Aorta (tissue), 5 donors: Measurements from ENCODE around the gene UBE3A. TPM values are rescaled to one million over a fixed set of nuclear protein-coding genes. Genes with fewer than 3 reads are reported as not detected.

Experiments
- ATAC-seq: fragments of 200-7000 bp; cut with Tn5 transposase; one replicate; pipeline ENCODE4 v1.9.1; 2022; ENCODE audit warnings: moderate library complexity; ENCODE audit not compliant: low FRiP score
- DNase-seq, 2 donors: peaks; one replicate each; pipeline ENCODE4 v3.0.0-alpha.2; 2020
- H3K27ac ChIP-seq, 2 donors: one replicate each; pipeline ENCODE4 v1.5.1; 2013; ENCODE audit warnings: low read length in 2 of 2, mild to moderate bottlenecking in 2 of 2, moderate library complexity in 2 of 2, control low read depth in 1 of 2, inconsistent platforms in 1 of 2, low read depth in 1 of 2
- H3K27me3 ChIP-seq, 2 donors: one replicate each; pipeline ENCODE4 v1.6.1; 2013; ENCODE audit warnings: control low read depth in 1 of 2, low read length in 1 of 2, mild to moderate bottlenecking in 1 of 2, moderate library complexity in 1 of 2; ENCODE audit not compliant: insufficient read depth in 2 of 2, control insufficient read depth in 1 of 2
- H3K36me3 ChIP-seq, 2 donors: one replicate each; pipeline ENCODE4 v1.6.1; 2013; ENCODE audit warnings: control low read depth in 1 of 2, low read length in 1 of 2, mild to moderate bottlenecking in 1 of 2; ENCODE audit not compliant: insufficient read depth in 2 of 2, control insufficient read depth in 1 of 2
- H3K4me1 ChIP-seq, 2 donors: one replicate each; pipeline ENCODE4 v1.6.1; 2013; ENCODE audit warnings: low read length in 2 of 2, control low read depth in 1 of 2, mild to moderate bottlenecking in 1 of 2, moderate library complexity in 1 of 2; ENCODE audit not compliant: insufficient read depth in 2 of 2, control insufficient read depth in 1 of 2
- H3K4me3 ChIP-seq, 2 donors: one replicate each; pipeline ENCODE4 v1.5.1; 2013; ENCODE audit warnings: low read length in 2 of 2, control low read depth in 1 of 2, mild to moderate bottlenecking in 1 of 2
- H3K9me3 ChIP-seq: one replicate; pipeline ENCODE4 v1.6.1; 2013; ENCODE audit warnings: mild to moderate bottlenecking, low read length; ENCODE audit not compliant: control insufficient read depth
- WGBS, 2 donors: extraction: QIAGEN DNeasy Blood & Tissue Kit; methylation state at CpG; one replicate each; pipeline ENCODE4 v1.1.7; 2013; 5-methylcytosine and 5-hydroxymethylcytosine counted together
- intact Hi-C, 2 donors: fragments of 100-400 bp; cut with DNase I; formaldehyde crosslinking; loops; one replicate each; pipeline versions ENCODE4 v1.14.2 to v1.15.0; 2022
- polyA plus RNA-seq, 2 donors: library from polyadenylated mRNA; stranded (reverse); fragments of 200-250 nt; gene quantifications; one replicate each; pipeline ENCODE4 v1.2.3, GENCODE V29; 2013
- total RNA-seq, 2 donors: library from RNA; stranded (reverse); fragmentation: NEBNext Ultra II Directional; extraction: Animal tissue kit (Norgen Biotek cat#: 25700); gene quantifications; one replicate each; pipeline ENCODE4 v1.2.1, GENCODE V29; 2021
- donor health status: healthy with polysubstance abuse.
- donor health status: Bipolar disorder and iron deficiency.
- donor health status: DM: no; HTN: no; CAD: no.
- donor health status: DM: no; HTN: no; CAD: no.
- donor health status: DM: yes; HTN: yes; CAD: no.

UBE3A gene
- total and polyA plus RNA-seq, 4 donors, result 14.8 to 93.6 (median 61.0) TPM

GRCh38 chr15:25435474-25436243 is 3.2 kb downstream of the UBE3A start:
- peaks cover 3 to 7% of the 10 kb centered on the region in 2 donors for H3K4me1 ChIP-seq
- peak overlapping the region in 1 of 2 donors; percentile 11 for H3K4me3 ChIP-seq
- ATAC-seq (no peak), DNase-seq (no peak)
- H3K9me3 ChIP-seq, result no peaks in the 10 kb centered on the region
- no peak overlapping the region for H3K27ac ChIP-seq
- no peaks in the 10 kb centered on the region for H3K36me3 ChIP-seq
- H3K27me3 ChIP-seq, result no peaks in the 10 kb centered on the region
- intact Hi-C loops, result loop anchor here in 1 of 2 donors (5.0 to 10.0 kb wide), 3 partner anchors 73 to 301 kb away; no protein-coding TSS in a partner anchor
- WGBS, 2 donors, result 87 to 90% methylated on average over 5 of the region's 5 CpGs

- Histone ChIP-seq H3K9me3 (no peaks in the 10 kb centered on the region), H3K4me3 (no peak overlapping the region), H3K27me3 (no peaks in the 10 kb centered on the region), H3K4me1 (peaks cover 3 to 7% of the 10 kb centered on the region in 2 donors), H3K36me3 (no peaks in the 10 kb centered on the region), H3K27ac (no peak overlapping the region)
- intact Hi-C loops, result loop anchor here in 1 of 2 donors (10.0 kb wide), 1 partner anchor 298 kb away; no protein-coding TSS in a partner anchor
- DNase-seq (no peak), ATAC-seq (no peak)
- WGBS, 2 donors, result 66 to 69% methylated on average over 20 of the region's 20 CpGs
These were observed 5.5 kb downstream of the UBE3A start for GRCh38 chr15:25433118-25433865.

GRCh38 chr15:25431836-25432561 is 6.8 kb downstream of the UBE3A start:
- Histone ChIP-seq H3K27me3 (no peaks in the 10 kb centered on the region), H3K27ac (no peak overlapping the region), H3K4me1 (peaks cover 3 to 7% of the 10 kb centered on the region in 2 donors), H3K4me3 (no peak overlapping the region), H3K9me3 (no peaks in the 10 kb centered on the region), H3K36me3 (no peaks in the 10 kb centered on the region)
- DNase-seq (no peak), ATAC-seq (no peak)
- intact Hi-C loops, result loop anchor here in 1 of 2 donors (10.0 kb wide), 1 partner anchor 297 kb away; no protein-coding TSS in a partner anchor
- WGBS, 2 donors, result 49 to 53% methylated on average over 3 of the region's 3 CpGs

DNA sequence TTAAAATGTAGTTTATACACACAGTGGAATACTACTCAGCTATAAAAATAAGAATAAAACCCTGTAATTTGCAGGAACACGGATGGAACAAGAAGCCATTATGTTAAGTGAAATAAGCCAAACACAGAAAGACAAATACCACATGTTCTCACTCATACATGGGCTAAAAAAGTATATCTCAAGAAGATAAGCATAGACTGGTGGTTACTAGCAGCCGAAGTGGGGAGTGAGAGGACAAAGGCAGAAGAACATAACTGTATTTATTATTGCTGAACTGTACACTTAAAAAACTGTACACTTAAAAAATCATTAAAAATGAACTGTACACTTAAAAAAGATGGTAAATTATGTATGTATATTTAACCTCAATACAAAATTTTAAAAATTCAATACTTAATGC is 11.0 kb downstream of the UBE3A start:
- intact Hi-C loops, result no loop called here
- WGBS, 2 donors, result 43 to 47% methylated on average over 2 of the region's 2 CpGs
- peaks cover 2 to 3% of the 10 kb centered on the region in 2 donors for H3K4me1 ChIP-seq

DNA sequence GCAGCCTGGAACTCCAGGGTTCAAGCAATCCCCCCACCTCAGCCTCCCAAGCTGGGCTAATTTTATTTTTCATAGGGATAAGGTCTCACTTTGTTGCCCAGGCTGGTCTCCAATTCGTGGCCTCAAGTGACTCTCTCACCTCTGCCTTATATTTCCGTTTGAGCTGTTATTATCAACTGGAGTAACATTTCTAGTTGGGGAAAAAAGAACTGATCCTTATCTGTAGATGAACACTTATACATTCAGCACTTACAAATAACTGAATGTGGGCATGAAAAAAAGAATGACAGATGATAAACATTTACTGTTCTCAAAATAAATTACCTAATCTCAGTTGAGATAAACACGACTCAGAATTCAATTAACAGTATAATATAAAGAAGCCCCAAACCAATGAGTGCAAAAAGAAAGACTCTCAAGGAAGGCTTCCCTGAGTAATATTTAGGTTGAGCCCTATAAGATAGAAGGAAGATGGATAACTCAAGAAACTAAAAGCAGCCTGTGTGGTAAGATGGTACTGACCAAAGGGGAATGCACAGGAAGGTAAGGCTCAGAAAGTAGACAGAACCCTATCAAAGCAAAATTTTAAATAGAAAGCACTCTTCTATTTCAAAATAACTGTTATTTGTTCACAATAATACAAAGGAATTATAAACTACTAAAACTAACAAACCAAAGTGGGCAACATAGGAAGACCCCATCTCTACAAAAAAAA is 11.8 kb downstream of the UBE3A start:
- H3K27ac ChIP-seq, result no peak overlapping the region
- no peak overlapping the region for H3K4me3 ChIP-seq
- intact Hi-C loops, result no loop called here
- DNase-seq (no peak), ATAC-seq (no peak)
- peaks cover 2 to 3% of the 10 kb centered on the region in 2 donors for H3K4me1 ChIP-seq
- no peaks in the 10 kb centered on the region for H3K27me3 ChIP-seq
- no peaks in the 10 kb centered on the region for H3K36me3 ChIP-seq
- no peaks in the 10 kb centered on the region for H3K9me3 ChIP-seq
- 28 to 41% methylated on average over 3 of the region's 3 CpGs for WGBS, 2 donors

More for the DNA sequence above, 11.0 kb downstream of the UBE3A start:
- no peak overlapping the region for H3K27ac ChIP-seq
- H3K4me3 ChIP-seq, result no peak overlapping the region
- DNase-seq (no peak), ATAC-seq (no peak)
- no peaks in the 10 kb centered on the region for H3K9me3 ChIP-seq
- no peaks in the 10 kb centered on the region for H3K36me3 ChIP-seq
- no peaks in the 10 kb centered on the region for H3K27me3 ChIP-seq

- Histone ChIP-seq H3K36me3 (no peaks in the 10 kb centered on the region), H3K4me1 (peaks cover 2 to 3% of the 10 kb centered on the region in 2 donors), H3K27ac (no peak overlapping the region), H3K9me3 (no peaks in the 10 kb centered on the region), H3K27me3 (no peaks in the 10 kb centered on the region), H3K4me3 (no peak overlapping the region)
- DNase-seq, result no peak
- intact Hi-C loops, result no loop called here
- 89 to 97% methylated on average over 1 of the region's 1 CpG for WGBS, 2 donors
- no peak for ATAC-seq
These were observed 14.8 kb downstream of the UBE3A start for GRCh38 chr15:25424073-25424472.

- Histone ChIP-seq H3K36me3 (no peaks in the 10 kb centered on the region), H3K4me3 (no peak overlapping the region), H3K27me3 (no peaks in the 10 kb centered on the region), H3K9me3 (no peaks in the 10 kb centered on the region), H3K27ac (no peak overlapping the region), H3K4me1 (peaks cover 2 to 5% of the 10 kb centered on the region in 2 donors)
- WGBS, 2 donors, result 86 to 89% methylated on average over 2 of the region's 2 CpGs
- intact Hi-C loops, result no loop called here
- DNase-seq, result no peak
- no peak for ATAC-seq
These were observed 16.8 kb downstream of the UBE3A start for GRCh38 chr15:25422021-25422420.

GRCh38 chr15:25418202-25418601 is 20.6 kb downstream of the UBE3A start:
- peaks cover 2 to 6% of the 10 kb centered on the region in 2 donors for H3K4me1 ChIP-seq
- no peak for ATAC-seq
- intact Hi-C loops, result no loop called here
- 87 to 88% methylated on average over 4 of the region's 4 CpGs for WGBS, 2 donors
- H3K27ac ChIP-seq, result no peak overlapping the region
- H3K9me3 ChIP-seq, result no peaks in the 10 kb centered on the region
- no peak overlapping the region for H3K4me3 ChIP-seq
- H3K27me3 ChIP-seq, result no peaks in the 10 kb centered on the region
- DNase-seq, result no peak
- no peaks in the 10 kb centered on the region for H3K36me3 ChIP-seq
